ENCODE data around the gene TP53.

DNA sequence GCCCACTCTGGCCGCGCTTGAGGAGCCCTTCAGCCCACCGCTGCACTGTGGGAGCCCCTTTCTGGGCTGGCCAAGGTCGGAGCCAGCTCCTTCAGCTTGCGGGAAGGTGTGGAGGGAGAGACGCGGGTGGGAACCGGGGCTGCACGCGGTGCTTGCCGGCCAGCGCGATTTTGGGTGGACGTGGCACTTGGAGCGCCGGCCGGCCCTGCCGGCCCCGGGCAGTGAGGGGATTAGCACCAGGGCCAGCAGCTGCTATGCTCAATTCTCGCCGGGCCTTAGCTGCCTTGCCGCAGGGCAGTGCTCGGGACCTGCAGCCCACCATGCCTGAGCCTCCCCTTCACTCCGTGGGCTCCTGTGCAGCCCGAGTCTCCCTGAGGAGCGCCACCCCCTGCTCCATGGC, 46.5 kb downstream of the TP53 start:
- TF ChIP-seq ZBTB7A (tag by site-specific recombination; IDR thresholded peaks at IDR 0.05; ENCODE audit: low read depth) (no peak), ZBTB21 (tag by site-specific recombination; IDR thresholded peaks at IDR 0.05) (no peak), ZNF184 (tag by site-specific recombination; IDR thresholded peaks at IDR 0.05) (no peak), ZNF561 (tag by site-specific recombination; IDR thresholded peaks at IDR 0.05; ENCODE audit: borderline replicate concordance) (no peak), ZSCAN30 (tag by site-specific recombination; IDR thresholded peaks at IDR 0.05) (no peak), YY1 (tag by site-specific recombination; IDR thresholded peaks at IDR 0.05) (no peak)
- TF ChIP-seq, protein P1, sequence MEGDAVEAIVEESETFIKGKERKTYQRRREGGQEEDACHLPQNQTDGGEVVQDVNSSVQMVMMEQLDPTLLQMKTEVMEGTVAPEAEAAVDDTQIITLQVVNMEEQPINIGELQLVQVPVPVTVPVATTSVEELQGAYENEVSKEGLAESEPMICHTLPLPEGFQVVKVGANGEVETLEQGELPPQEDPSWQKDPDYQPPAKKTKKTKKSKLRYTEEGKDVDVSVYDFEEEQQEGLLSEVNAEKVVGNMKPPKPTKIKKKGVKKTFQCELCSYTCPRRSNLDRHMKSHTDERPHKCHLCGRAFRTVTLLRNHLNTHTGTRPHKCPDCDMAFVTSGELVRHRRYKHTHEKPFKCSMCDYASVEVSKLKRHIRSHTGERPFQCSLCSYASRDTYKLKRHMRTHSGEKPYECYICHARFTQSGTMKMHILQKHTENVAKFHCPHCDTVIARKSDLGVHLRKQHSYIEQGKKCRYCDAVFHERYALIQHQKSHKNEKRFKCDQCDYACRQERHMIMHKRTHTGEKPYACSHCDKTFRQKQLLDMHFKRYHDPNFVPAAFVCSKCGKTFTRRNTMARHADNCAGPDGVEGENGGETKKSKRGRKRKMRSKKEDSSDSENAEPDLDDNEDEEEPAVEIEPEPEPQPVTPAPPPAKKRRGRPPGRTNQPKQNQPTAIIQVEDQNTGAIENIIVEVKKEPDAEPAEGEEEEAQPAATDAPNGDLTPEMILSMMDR (tag by site-specific recombination; IDR thresholded peaks at IDR 0.05), result no peak
- TF ChIP-seq, protein P2, sequence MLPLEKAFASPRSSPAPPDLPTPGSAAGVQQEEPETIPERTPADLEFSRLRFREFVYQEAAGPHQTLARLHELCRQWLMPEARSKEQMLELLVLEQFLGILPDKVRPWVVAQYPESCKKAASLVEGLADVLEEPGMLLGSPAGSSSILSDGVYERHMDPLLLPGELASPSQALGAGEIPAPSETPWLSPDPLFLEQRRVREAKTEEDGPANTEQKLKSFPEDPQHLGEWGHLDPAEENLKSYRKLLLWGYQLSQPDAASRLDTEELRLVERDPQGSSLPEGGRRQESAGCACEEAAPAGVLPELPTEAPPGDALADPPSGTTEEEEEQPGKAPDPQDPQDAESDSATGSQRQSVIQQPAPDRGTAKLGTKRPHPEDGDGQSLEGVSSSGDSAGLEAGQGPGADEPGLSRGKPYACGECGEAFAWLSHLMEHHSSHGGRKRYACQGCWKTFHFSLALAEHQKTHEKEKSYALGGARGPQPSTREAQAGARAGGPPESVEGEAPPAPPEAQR (tag by site-specific recombination; IDR thresholded peaks at IDR 0.05), result no peak
- TF ChIP-seq, protein P3, sequence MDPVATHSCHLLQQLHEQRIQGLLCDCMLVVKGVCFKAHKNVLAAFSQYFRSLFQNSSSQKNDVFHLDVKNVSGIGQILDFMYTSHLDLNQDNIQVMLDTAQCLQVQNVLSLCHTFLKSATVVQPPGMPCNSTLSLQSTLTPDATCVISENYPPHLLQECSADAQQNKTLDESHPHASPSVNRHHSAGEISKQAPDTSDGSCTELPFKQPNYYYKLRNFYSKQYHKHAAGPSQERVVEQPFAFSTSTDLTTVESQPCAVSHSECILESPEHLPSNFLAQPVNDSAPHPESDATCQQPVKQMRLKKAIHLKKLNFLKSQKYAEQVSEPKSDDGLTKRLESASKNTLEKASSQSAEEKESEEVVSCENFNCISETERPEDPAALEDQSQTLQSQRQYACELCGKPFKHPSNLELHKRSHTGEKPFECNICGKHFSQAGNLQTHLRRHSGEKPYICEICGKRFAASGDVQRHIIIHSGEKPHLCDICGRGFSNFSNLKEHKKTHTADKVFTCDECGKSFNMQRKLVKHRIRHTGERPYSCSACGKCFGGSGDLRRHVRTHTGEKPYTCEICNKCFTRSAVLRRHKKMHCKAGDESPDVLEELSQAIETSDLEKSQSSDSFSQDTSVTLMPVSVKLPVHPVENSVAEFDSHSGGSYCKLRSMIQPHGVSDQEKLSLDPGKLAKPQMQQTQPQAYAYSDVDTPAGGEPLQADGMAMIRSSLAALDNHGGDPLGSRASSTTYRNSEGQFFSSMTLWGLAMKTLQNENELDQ (tag by site-specific recombination; IDR thresholded peaks at IDR 0.05; ENCODE audit: low read depth), result no peak
